Lower lobe of right lung (tissue), 2 donors: Measurements from ENCODE around the gene VPS37C. TPM values are rescaled to one million over a fixed set of nuclear protein-coding genes. Genes with fewer than 3 reads are reported as not detected.
"Not testable (repeated sequence)": the region's sequence is repeated elsewhere in the genome, so short reads cannot be mapped to it uniquely, and the experiment has no call there.

Experiments used
- ATAC-seq, 2 donors: fragments of 200-7000 bp; cut with Tn5 transposase; one replicate each; pipeline ENCODE4 v1.9.1; 2020 to 2022; ENCODE audit warnings: mild to moderate bottlenecking in 2 of 2, moderate library complexity in 2 of 2
- DNase-seq: peaks from one replicate; pipeline ENCODE4 v3.0.0-alpha.2; 2020
- H3K27ac ChIP-seq: fragments of 200-600 bp; one replicate; pipeline ENCODE4 v1.8.0; 2022
- H3K27me3 ChIP-seq: fragments of 200-600 bp; one replicate; pipeline ENCODE4 v1.8.0; 2022; ENCODE audit warnings: low read depth
- H3K36me3 ChIP-seq: fragments of 200-600 bp; one replicate; pipeline ENCODE4 v1.8.0; 2022; ENCODE audit warnings: mild to moderate bottlenecking
- H3K4me1 ChIP-seq: fragments of 200-600 bp; one replicate; pipeline ENCODE4 v1.8.0; 2022
- H3K4me3 ChIP-seq: fragments of 200-600 bp; one replicate; pipeline ENCODE4 v1.8.0; 2022; ENCODE audit warnings: mild to moderate bottlenecking
- H3K9me3 ChIP-seq: fragments of 200-600 bp; one replicate; pipeline ENCODE4 v1.8.0; 2022
- CTCF ChIP-seq: fragments of 200-600 bp; IDR thresholded peaks from one replicate; pipeline ENCODE4 v1.8.0; 2022; ENCODE audit warnings: antibody characterized with exemption, mild to moderate bottlenecking
- intact Hi-C: fragments of 100-400 bp; cut with DNase I; formaldehyde crosslinking; loops from one replicate; pipeline ENCODE4 v1.11.0; 2022
- total RNA-seq: library from RNA; stranded (reverse); fragmentation: NEBNext Ultra II Directional; extraction: Animal tissue kit (Norgen Biotek cat#: 25700); gene quantifications from one replicate; pipeline ENCODE4 v1.2.1, GENCODE V29; 2021
- donor health status: DM: no; HTN: yes; CAD: no; lungs with severe emphysema.

Gene VPS37C
- total RNA-seq, 1 donor from 2014 or later = 39.7 TPM

GRCh38 chr11:61168042-61168688 lies 6.9 kb upstream of the VPS37C start:
- H3K4me1 ChIP-seq = peaks cover 14% of the 10 kb centered on the region
- ATAC-seq = no peak
- H3K27ac ChIP-seq = no peak overlapping the region
- H3K36me3 ChIP-seq = no peaks in the 10 kb centered on the region
- TF ChIP-seq CTCF = no peak
- no peaks in the 10 kb centered on the region for H3K27me3 ChIP-seq
- no peak overlapping the region for H3K4me3 ChIP-seq
- intact Hi-C loops = no loop called here
- DNase-seq = no peak
- H3K9me3 ChIP-seq = peaks cover 4% of the 10 kb centered on the region

GRCh38 chr11:61166331-61166730 lies 5.1 kb upstream of the VPS37C start:
- H3K4me1 ChIP-seq, H3K4me3 ChIP-seq, H3K27me3 ChIP-seq, H3K9me3 ChIP-seq, DNase-seq, intact Hi-C loops, H3K27ac ChIP-seq, ATAC-seq, H3K36me3 ChIP-seq: not testable (repeated sequence)

- H3K9me3 ChIP-seq, intact Hi-C loops, H3K4me3 ChIP-seq, ATAC-seq, H3K36me3 ChIP-seq, H3K4me1 ChIP-seq, H3K27ac ChIP-seq, H3K27me3 ChIP-seq, DNase-seq: not testable (repeated sequence)
Observed at GRCh38 chr11:61165785-61166184, 4.6 kb upstream of the VPS37C start.

- Histone ChIP-seq H3K4me1 (peaks cover 18% of the 10 kb centered on the region), H3K4me3 (peak overlapping the region; percentile 29), H3K36me3 (no peaks in the 10 kb centered on the region), H3K27ac (peak overlapping the region; percentile 32), H3K9me3 (no peaks in the 10 kb centered on the region), H3K27me3 (no peaks in the 10 kb centered on the region)
- intact Hi-C loops = no loop called here
- TF ChIP-seq CTCF = no peak
- no peak for ATAC-seq
- DNase-seq = no peak
Observed at GRCh38 chr11:61164606-61165424, 3.6 kb upstream of the VPS37C start.

GRCh38 chr11:61163714-61164605 lies 2.7 kb upstream of the VPS37C start:
- H3K27ac ChIP-seq = peak overlapping the region; percentile 50
- H3K36me3 ChIP-seq = no peaks in the 10 kb centered on the region
- DNase-seq (peak; percentile 60), ATAC-seq (no peak)
- intact Hi-C loops = no loop called here
- no peaks in the 10 kb centered on the region for H3K27me3 ChIP-seq
- TF ChIP-seq CTCF = no peak
- peaks cover 25% of the 10 kb centered on the region for H3K4me1 ChIP-seq
- no peak overlapping the region for H3K4me3 ChIP-seq
- H3K9me3 ChIP-seq = no peaks in the 10 kb centered on the region

GRCh38 chr11:61163021-61163420 lies 1.8 kb upstream of the VPS37C start:
- peaks cover 34% of the 10 kb centered on the region for H3K4me1 ChIP-seq
- intact Hi-C loops = no loop called here

More at GRCh38 chr11:61163021-61163420, 1.8 kb upstream of the VPS37C start:
- no peak for TF ChIP-seq CTCF
- DNase-seq (no peak), ATAC-seq (no peak)
- no peaks in the 10 kb centered on the region for H3K27me3 ChIP-seq
- H3K9me3 ChIP-seq = no peaks in the 10 kb centered on the region
- H3K27ac ChIP-seq = peak overlapping the region; percentile 39
- H3K4me3 ChIP-seq = no peak overlapping the region
- H3K36me3 ChIP-seq = no peaks in the 10 kb centered on the region
